SK-N-SH treated with all-trans-retinoic acid at 6 μM for 48 hours (cell line): ENCODE measurements around the gene APOL4.
"Not testable (repeated sequence)": the region's sequence is repeated elsewhere in the genome, so short reads cannot be mapped to it uniquely, and the experiment has no call there.

Source experiments
- ATAC-seq: fragments of 200-7000 bp; cut with Tn5 transposase; 3 replicates; pipeline ENCODE4 v1.9.1; 2020; ENCODE audit warnings: mild to moderate bottlenecking, moderate library complexity
- ARNTL ChIP-seq: fragments of 450-650 bp; formaldehyde crosslinking; IDR thresholded peaks from 2 replicates; pipeline ENCODE4 v1.5.0; 2020; ENCODE audit warnings: low read depth, mild to moderate bottlenecking, moderate library complexity, borderline replicate concordance
- BACH2 ChIP-seq: fragments of 250-450 bp; sonication (Bioruptor Pico); IDR thresholded peaks from 2 replicates; pipeline ENCODE4 v1.9.0; 2021; ENCODE audit warnings: mild to moderate bottlenecking, borderline replicate concordance
- CSDC2 ChIP-seq: fragments of 250-450 bp; sonication (Bioruptor Pico); IDR thresholded peaks from 2 replicates; pipeline ENCODE4 v1.5.0; 2020; ENCODE audit warnings: mild to moderate bottlenecking, moderate library complexity
- CSRNP3 ChIP-seq: fragments of 250-450 bp; sonication (Bioruptor Pico); IDR thresholded peaks from 2 replicates; pipeline ENCODE4 v1.5.1; 2021; ENCODE audit warnings: mild to moderate bottlenecking, moderate library complexity
- ESRRG ChIP-seq: fragments of 250-450 bp; sonication (Bioruptor Pico); IDR thresholded peaks from 2 replicates; pipeline ENCODE4 v1.6.1; 2021; ENCODE audit warnings: mild to moderate bottlenecking
- GLIS3 ChIP-seq: fragments of 250-450 bp; sonication (Bioruptor Pico); IDR thresholded peaks from 2 replicates; pipeline ENCODE4 v1.5.0; 2020; ENCODE audit warnings: mild to moderate bottlenecking, moderate library complexity
- OSR1 ChIP-seq: fragments of 250-450 bp; sonication (Bioruptor Pico); IDR thresholded peaks from 2 replicates; pipeline ENCODE4 v1.8.0; 2022; ENCODE audit warnings: moderate library complexity, mild to moderate bottlenecking, inconsistent platforms
- PPARA ChIP-seq: fragments of 250-450 bp; sonication (Bioruptor Pico); IDR thresholded peaks from 2 replicates; pipeline ENCODE4 v1.5.0; 2020; ENCODE audit warnings: mild to moderate bottlenecking, borderline replicate concordance
- RARB ChIP-seq: fragments of 250-450 bp; sonication (Bioruptor Pico); IDR thresholded peaks from 2 replicates; pipeline ENCODE4 v1.8.0; 2021; ENCODE audit warnings: mild to moderate bottlenecking, moderate library complexity
- SNAI2 ChIP-seq: fragments of 250-450 bp; sonication (Bioruptor Pico); IDR thresholded peaks from 2 replicates; pipeline ENCODE4 v1.5.0; 2020; ENCODE audit warnings: mild to moderate bottlenecking, moderate library complexity
- TCF4 ChIP-seq: fragments of 250-450 bp; sonication (Bioruptor Pico); IDR thresholded peaks from 2 replicates; pipeline ENCODE4 v1.8.0; 2021; ENCODE audit warnings: mild to moderate bottlenecking, moderate library complexity, borderline replicate concordance
- TOX ChIP-seq: fragments of 250-450 bp; sonication (Bioruptor Pico); IDR thresholded peaks from 2 replicates; pipeline ENCODE4 v1.8.0; 2021; ENCODE audit warnings: mild to moderate bottlenecking, moderate library complexity, borderline replicate concordance
- TSHZ2 ChIP-seq: fragments of 250-450 bp; sonication (Bioruptor Pico); IDR thresholded peaks from 2 replicates; pipeline ENCODE4 v1.5.0; 2020; ENCODE audit warnings: mild to moderate bottlenecking, moderate library complexity
- ZFP3 ChIP-seq: fragments of 250-450 bp; sonication (Bioruptor Pico); IDR thresholded peaks from 2 replicates; pipeline ENCODE4 v1.5.0; 2020; ENCODE audit warnings: mild to moderate bottlenecking, moderate library complexity
- ZFP30 ChIP-seq: fragments of 450-650 bp; formaldehyde crosslinking; IDR thresholded peaks from 2 replicates; pipeline ENCODE4 v1.5.0; 2022; ENCODE audit warnings: mild to moderate bottlenecking, moderate library complexity
- ZNF565 ChIP-seq: fragments of 450-650 bp; formaldehyde crosslinking; conservative IDR thresholded peaks from 2 replicates; pipeline ENCODE4 v1.5.0; 2020; ENCODE audit warnings: low read depth, mild to moderate bottlenecking, moderate library complexity
- ZNF70 ChIP-seq: fragments of 450-650 bp; formaldehyde crosslinking; IDR thresholded peaks from 2 replicates; pipeline ENCODE4 v1.5.0; 2020; ENCODE audit warnings: mild to moderate bottlenecking, moderate library complexity
- ZNF8 ChIP-seq: fragments of 450-650 bp; formaldehyde crosslinking; IDR thresholded peaks from 2 replicates; pipeline ENCODE4 v1.5.0; 2020; ENCODE audit warnings: mild to moderate bottlenecking, moderate library complexity

APOL4 gene

GRCh38 chr22:36212901-36213300 is 11.3 kb upstream of the APOL4 start (continued):
- no peak for TF ChIP-seq TSHZ2 (CRISPR knock-in tag)
- no peak for TF ChIP-seq RARB (CRISPR knock-in tag)
- no peak for TF ChIP-seq ZFP3 (CRISPR knock-in tag)
- no peak for TF ChIP-seq TCF4 (CRISPR knock-in tag)
- TF ChIP-seq ZFP30 = no peak
- no peak for TF ChIP-seq CSRNP3 (CRISPR knock-in tag)
- no peak for TF ChIP-seq ARNTL (CRISPR knock-in tag)
- no peak for TF ChIP-seq ZNF8 (CRISPR knock-in tag)
- TF ChIP-seq PPARA (CRISPR knock-in tag) = no peak
- TF ChIP-seq, all 23 proteins: peak for 0

- no peak for TF ChIP-seq RARB (CRISPR knock-in tag)
- no peak for TF ChIP-seq TSHZ2 (CRISPR knock-in tag)
- no peak for TF ChIP-seq ZNF8 (CRISPR knock-in tag)
- no peak for TF ChIP-seq BACH2
- no peak for TF ChIP-seq TCF4 (CRISPR knock-in tag)
- no peak for TF ChIP-seq SNAI2 (CRISPR knock-in tag)
- TF ChIP-seq ZFP3 (CRISPR knock-in tag) = no peak
- TF ChIP-seq OSR1 = no peak
- TF ChIP-seq GLIS3 (CRISPR knock-in tag) = no peak
- no peak for TF ChIP-seq ZNF70
- no peak for ATAC-seq
These were observed 9.7 kb upstream of the APOL4 start for GRCh38 chr22:36211237-36211861.

- no peak for ATAC-seq
- TF ChIP-seq RARB (CRISPR knock-in tag) = no peak
- no peak for TF ChIP-seq SNAI2 (CRISPR knock-in tag)
- TF ChIP-seq OSR1 = no peak
- TF ChIP-seq TCF4 (CRISPR knock-in tag) = no peak
- no peak for TF ChIP-seq GLIS3 (CRISPR knock-in tag)
- TF ChIP-seq ZFP30 = no peak
- no peak for TF ChIP-seq BACH2
- no peak for TF ChIP-seq TOX
- no peak for TF ChIP-seq ESRRG
- TF ChIP-seq CSRNP3 (CRISPR knock-in tag) = no peak
- no peak for TF ChIP-seq ZNF8 (CRISPR knock-in tag)
- no peak for TF ChIP-seq CSDC2
- no peak for TF ChIP-seq ZFP3 (CRISPR knock-in tag)
- TF ChIP-seq ZNF565 (CRISPR knock-in tag) = no peak
- TF ChIP-seq ZNF70 = no peak
These were observed 8.6 kb upstream of the APOL4 start for GRCh38 chr22:36210224-36210623.

GRCh38 chr22:36209488-36209908 is 7.9 kb upstream of the APOL4 start:
- ATAC-seq = not testable (repeated sequence)
